Measurements from ENCODE around the gene FOXE1.

- TF ChIP-seq CTCF (IDR thresholded peaks at IDR 0.05; ENCODE audit: low read length), result no peak
- TF ChIP-seq EZH2 (optimal IDR thresholded peaks at IDR 0.05; ENCODE audit: low read depth, low read length), result no peak
Observed at GRCh38 chr9:97858393-97858713, 5.3 kb downstream of the FOXE1 start.

All from MM.1S (cell line).